SK-N-SH (cell line): Measurements from ENCODE around the gene STAC3. TPM values are rescaled to one million over a fixed set of nuclear protein-coding genes. Genes with fewer than 3 reads are reported as not detected.

Experiments used
- CTCF ChIA-PET: fragments of 300-600, 350-600 bp; formaldehyde crosslinking; extraction: SDS; loops from one replicate; lab custom pipeline; 2021; lab: Yijun Ruan, JAX
- POLR2A ChIA-PET: fragments of 350-600 bp; sonication (Branson Sonifier 250); formaldehyde crosslinking; extraction: SDS; loops from one replicate; lab custom pipeline; 2020; ENCODE audit warnings: antibody characterized with exemption, inconsistent platforms; lab: Yijun Ruan, JAX
- DNase-seq: peaks from one replicate; pipeline ENCODE4 v3.0.0; 2012
- H2AFZ ChIP-seq: fragments of 200-600 bp; sonication (generic); 2 replicates; pipeline ENCODE4 v1.8.1; 2016; ENCODE audit warnings: antibody characterized with exemption, mild to moderate bottlenecking, low read depth
- H3F3A ChIP-seq: fragments of 200-600 bp; sonication (generic); replicated peaks from 2 replicates; pipeline ENCODE3; 2016; ENCODE audit warnings: antibody characterized with exemption, mild to moderate bottlenecking; ENCODE audit not compliant: insufficient read depth
- H3K27ac ChIP-seq, 2 experiments: fragments of 200-500 bp in 1 of 2; fragments of 200-600 bp in 1 of 2; sonication (Bioruptor generic) in 1 of 2; sonication (generic), shearing (Covaris generic) in 1 of 2; 2 replicates each; pipeline versions ENCODE4 v1.5.1 to v1.6.1; 2014 to 2016; ENCODE audit warnings: low read depth in 2 of 2, inconsistent platforms in 1 of 2, low read length in 1 of 2, mild to moderate bottlenecking in 1 of 2, mixed read lengths in 1 of 2
- H3K27me3 ChIP-seq: fragments of 200-600 bp; sonication (generic), shearing (Covaris generic); 2 replicates; pipeline ENCODE4 v1.6.1; 2016; ENCODE audit warnings: mixed run types; ENCODE audit not compliant: insufficient read depth
- H3K36me3 ChIP-seq, 2 experiments: fragments of 200-500 bp in 1 of 2; fragments of 200-600 bp in 1 of 2; sonication (Bioruptor generic) in 1 of 2; sonication (generic) in 1 of 2; replicated peaks in 1 of 2; 2 replicates each; pipeline versions ENCODE3 to v1.5.1; 2014 to 2016; ENCODE audit warnings: low read length in 1 of 2, mild to moderate bottlenecking in 1 of 2; ENCODE audit not compliant: insufficient read depth in 2 of 2, control insufficient read depth in 1 of 2
- H3K4me1 ChIP-seq, 2 experiments: fragments of 200-500 bp in 1 of 2; fragments of 200-600 bp in 1 of 2; sonication (Bioruptor generic) in 1 of 2; sonication (generic), shearing (Covaris generic) in 1 of 2; 2 replicates each; pipeline versions ENCODE4 v1.5.1 to v1.6.1; 2014 to 2016; ENCODE audit warnings: low read depth in 1 of 2, low read length in 1 of 2, mixed run types in 1 of 2; ENCODE audit not compliant: insufficient read depth in 2 of 2, control insufficient read depth in 1 of 2
- H3K4me2 ChIP-seq: fragments of 200-600 bp; sonication (generic), shearing (Covaris generic); 2 replicates; pipeline ENCODE4 v1.6.1; 2017; ENCODE audit warnings: mixed run types
- H3K4me3 ChIP-seq, 2 experiments: fragments of 200-500 bp in 1 of 2; fragments of 200-600 bp in 1 of 2; sonication (Bioruptor generic) in 1 of 2; sonication (generic), shearing (Covaris generic) in 1 of 2; 2 replicates each; pipeline versions ENCODE4 v1.5.1 to v1.8.1; 2014 to 2016; ENCODE audit warnings: low read depth in 2 of 2, inconsistent platforms in 1 of 2, low read length in 1 of 2, mild to moderate bottlenecking in 1 of 2, mixed read lengths in 1 of 2, moderate library complexity in 1 of 2
- H3K79me2 ChIP-seq: fragments of 200-600 bp; sonication (generic); 2 replicates; pipeline ENCODE4 v1.8.1; 2017; ENCODE audit warnings: mild to moderate bottlenecking; ENCODE audit not compliant: insufficient read depth
- H3K9ac ChIP-seq: fragments of 200-600 bp; sonication (generic); 2 replicates; pipeline ENCODE4 v1.6.1; 2017; ENCODE audit warnings: mixed run types
- H3K9me2 ChIP-seq: fragments of 200-600 bp; sonication (generic); 2 replicates; pipeline ENCODE4 v1.6.1; 2017; ENCODE audit warnings: mixed run types
- H3K9me3 ChIP-seq: fragments of 200-600 bp; sonication (generic); 2 replicates; pipeline ENCODE4 v1.6.1; 2017; ENCODE audit warnings: mixed run types, mild to moderate bottlenecking, moderate library complexity
- H4K20me1 ChIP-seq: fragments of 200-600 bp; sonication (generic); 2 replicates; pipeline ENCODE4 v1.6.1; 2017; ENCODE audit warnings: mild to moderate bottlenecking, mixed run types; ENCODE audit not compliant: insufficient read depth
- CHD2 ChIP-seq: fragments of 150-350 bp; IDR thresholded peaks from 2 replicates; pipeline ENCODE4 v1.6.1; 2018; ENCODE audit warnings: low read length; ENCODE audit not compliant: partially characterized antibody
- CTCF ChIP-seq: fragments of 200-600 bp; sonication (generic); IDR thresholded peaks from 2 replicates; pipeline ENCODE4 v1.6.1; 2017; ENCODE audit warnings: antibody characterized with exemption, mild to moderate bottlenecking, moderate library complexity
- EP300 ChIP-seq, 2 experiments: IDR thresholded peaks; 2 replicates each; pipeline versions ENCODE4 v1.4.0 to v1.6.1; 2012; ENCODE audit warnings: borderline replicate concordance in 1 of 2, low read depth in 1 of 2, low read length in 1 of 2
- FOXJ3 ChIP-seq: sonication (generic); formaldehyde crosslinking; IDR thresholded peaks from 2 replicates; pipeline ENCODE4 v1.5.1; 2020; ENCODE audit warnings: mild to moderate bottlenecking, missing genetic modification reagents
- FOXM1 ChIP-seq: IDR thresholded peaks from 2 replicates; pipeline ENCODE4 v1.4.0; 2012; ENCODE audit warnings: low read depth, mild to moderate bottlenecking
- GABPA ChIP-seq: IDR thresholded peaks from 2 replicates; pipeline ENCODE4 v1.4.0; 2012; ENCODE audit warnings: low read depth, mild to moderate bottlenecking
- MXI1 ChIP-seq: IDR thresholded peaks from 2 replicates; pipeline ENCODE4 v1.6.1; 2012; ENCODE audit warnings: mild to moderate bottlenecking, low read depth, low read length, improper control_type of control experiment
- NFIC ChIP-seq: IDR thresholded peaks from 2 replicates; pipeline ENCODE4 v1.4.0; 2012; ENCODE audit warnings: borderline replicate concordance
- NRF1 ChIP-seq: IDR thresholded peaks from 2 replicates; pipeline ENCODE4 v1.6.1; 2012; ENCODE audit warnings: low read depth, mild to moderate bottlenecking, low read length
- RAD21 ChIP-seq: IDR thresholded peaks from 2 replicates; pipeline ENCODE4 v1.6.1; 2012; ENCODE audit warnings: mild to moderate bottlenecking, low read length
- RCOR1 ChIP-seq: fragments of 150-350 bp; IDR thresholded peaks from 2 replicates; pipeline ENCODE4 v1.6.1; 2017; ENCODE audit warnings: antibody characterized with exemption, low read length
- RFX5 ChIP-seq: IDR thresholded peaks from 2 replicates; pipeline ENCODE4 v1.6.1; 2012; ENCODE audit warnings: mild to moderate bottlenecking, improper control_type of control experiment, low read length
- RXRA ChIP-seq: IDR thresholded peaks from 2 replicates; pipeline ENCODE4 v1.4.0; 2012; ENCODE audit warnings: low read depth, mild to moderate bottlenecking, borderline replicate concordance
- TEAD4 ChIP-seq: IDR thresholded peaks from 2 replicates; pipeline ENCODE4 v1.4.0; 2012; ENCODE audit warnings: mild to moderate bottlenecking, borderline replicate concordance; ENCODE audit not compliant: insufficient read depth
- YY1 ChIP-seq: IDR thresholded peaks from 2 replicates; pipeline ENCODE4 v1.4.0; 2012; ENCODE audit warnings: low read depth, mild to moderate bottlenecking
- ZBTB33 ChIP-seq: IDR thresholded peaks from 2 replicates; pipeline ENCODE4 v1.4.0; 2012; ENCODE audit warnings: low read depth, borderline replicate concordance
- WGBS: methylation state at CpG from one replicate; pipeline ENCODE4 v1.1.6; 2017; ENCODE audit warnings: low lambda C conversion rate; 5-methylcytosine and 5-hydroxymethylcytosine counted together
- polyA plus RNA-seq, 3 experiments: library from polyadenylated mRNA; depleted of rRNA; stranded (reverse); fragments of >200 nt; gene quantifications; 2 replicates each; pipeline ENCODE4 v1.2.3, GENCODE V29; 2012
- TF ChIP-seq, protein P1 (sequence below): IDR thresholded peaks from 2 replicates; pipeline ENCODE4 v1.4.0; 2012; ENCODE audit warnings: low read depth
- TF ChIP-seq, protein P2 (sequence below): IDR thresholded peaks from 2 replicates; pipeline ENCODE4; 2012

STAC3 gene
- polyA plus RNA-seq, 1 of the 3 experiments (the other 2 are of a cell fraction) = 0.76 TPM

- H3K9me3 ChIP-seq = no peaks in the 10 kb centered on the region
- H3K36me3 ChIP-seq = peaks cover 5 to 50% of the 10 kb centered on the region in 2 experiments
- no peaks in the 10 kb centered on the region for H3K4me1 ChIP-seq
- no peaks in the 10 kb centered on the region for H4K20me1 ChIP-seq
- no peak overlapping the region for H3K9ac ChIP-seq
- no peak overlapping the region for H3K4me3 ChIP-seq
- TF ChIP-seq CHD2 = no peak
- no peak for TF ChIP-seq NFIC
- no peak for TF ChIP-seq TEAD4
- TF ChIP-seq FOXJ3 (CRISPR knock-in tag) = no peak
- no peak for TF ChIP-seq RXRA
- no peak for TF ChIP-seq RFX5
- TF ChIP-seq RAD21 = no peak
- no peak for TF ChIP-seq MXI1
- TF ChIP-seq YY1 = no peak
- TF ChIP-seq FOXM1 = no peak
- TF ChIP-seq ZBTB33 = no peak
- TF ChIP-seq EP300 (IDR thresholded peaks at IDR 0.05; ENCODE audit: borderline replicate concordance in 1 of 2, low read depth in 1 of 2, low read length in 1 of 2) = no peak
- no peak for TF ChIP-seq NRF1
- TF ChIP-seq, protein P1, sequence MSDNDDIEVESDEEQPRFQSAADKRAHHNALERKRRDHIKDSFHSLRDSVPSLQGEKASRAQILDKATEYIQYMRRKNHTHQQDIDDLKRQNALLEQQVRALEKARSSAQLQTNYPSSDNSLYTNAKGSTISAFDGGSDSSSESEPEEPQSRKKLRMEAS = no peak
- TF ChIP-seq RCOR1 = no peak
- TF ChIP-seq, protein P2, sequence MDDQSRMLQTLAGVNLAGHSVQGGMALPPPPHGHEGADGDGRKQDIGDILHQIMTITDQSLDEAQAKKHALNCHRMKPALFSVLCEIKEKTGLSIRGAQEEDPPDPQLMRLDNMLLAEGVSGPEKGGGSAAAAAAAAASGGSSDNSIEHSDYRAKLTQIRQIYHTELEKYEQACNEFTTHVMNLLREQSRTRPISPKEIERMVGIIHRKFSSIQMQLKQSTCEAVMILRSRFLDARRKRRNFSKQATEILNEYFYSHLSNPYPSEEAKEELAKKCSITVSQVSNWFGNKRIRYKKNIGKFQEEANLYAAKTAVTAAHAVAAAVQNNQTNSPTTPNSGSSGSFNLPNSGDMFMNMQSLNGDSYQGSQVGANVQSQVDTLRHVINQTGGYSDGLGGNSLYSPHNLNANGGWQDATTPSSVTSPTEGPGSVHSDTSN = no peak
- TF ChIP-seq GABPA = no peak
- no peak for TF ChIP-seq CTCF
- no peak overlapping the region for H3K27ac ChIP-seq
- no peaks in the 10 kb centered on the region for H3K27me3 ChIP-seq
- POLR2A ChIA-PET = no interaction called here
- DNase-seq = no peak
- 99% methylated on average over 18 of the region's 26 CpGs for WGBS
- CTCF ChIA-PET = interaction anchor here (1.2 to 15.9 kb wide), 2 partner anchors 29 to 33 kb away, joined by 4 to 937 read pairs; partner anchors contain the start of genes SHMT2 and STAC3
- H3K9me2 ChIP-seq = no peaks in the 10 kb centered on the region
- H3K4me2 ChIP-seq = no peak overlapping the region
- no peaks in the 10 kb centered on the region for H3F3A ChIP-seq
- no peaks in the 10 kb centered on the region for H3K79me2 ChIP-seq
- no peak overlapping the region for H2AFZ ChIP-seq
Measured at GRCh38 chr12:57205186-57205585, 45.8 kb downstream of the STAC3 start.
